ENCODE results near the gene DRD3. TPM values are rescaled to one million over a fixed set of nuclear protein-coding genes. Genes with fewer than 3 reads are reported as not detected.
A peak's percentile ranks its signal among the peaks of the same experiment; 100 is the strongest.

Gene DRD3
- total and polyA plus RNA-seq, 2 experiments from 2014 or later: 0.21 to 0.65 TPM

GRCh38 chr3:114151091-114151490 is 27.8 kb downstream of the DRD3 start (continued):
- TF ChIP-seq REST (IDR thresholded peaks at IDR 0.05; ENCODE audit: unreplicated experiment): no peak
- TF ChIP-seq CTCF (conservative IDR thresholded peaks at IDR 0.05; ENCODE audit: low read depth in 2 of 2): no peak
- no peak for TF ChIP-seq ZNF331 (CRISPR knock-in tag; IDR thresholded peaks at IDR 0.05; ENCODE audit: low read depth)
- no peak for TF ChIP-seq STAT1 (IDR thresholded peaks at IDR 0.05; ENCODE audit: unreplicated experiment)
- TF ChIP-seq, protein P1, sequence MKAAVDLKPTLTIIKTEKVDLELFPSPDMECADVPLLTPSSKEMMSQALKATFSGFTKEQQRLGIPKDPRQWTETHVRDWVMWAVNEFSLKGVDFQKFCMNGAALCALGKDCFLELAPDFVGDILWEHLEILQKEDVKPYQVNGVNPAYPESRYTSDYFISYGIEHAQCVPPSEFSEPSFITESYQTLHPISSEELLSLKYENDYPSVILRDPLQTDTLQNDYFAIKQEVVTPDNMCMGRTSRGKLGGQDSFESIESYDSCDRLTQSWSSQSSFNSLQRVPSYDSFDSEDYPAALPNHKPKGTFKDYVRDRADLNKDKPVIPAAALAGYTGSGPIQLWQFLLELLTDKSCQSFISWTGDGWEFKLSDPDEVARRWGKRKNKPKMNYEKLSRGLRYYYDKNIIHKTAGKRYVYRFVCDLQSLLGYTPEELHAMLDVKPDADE (IDR thresholded peaks at IDR 0.05): no peak
- TF ChIP-seq EZH2 (IDR thresholded peaks at IDR 0.05; ENCODE audit: low read depth, unreplicated experiment): no peak
- TF ChIP-seq NANOG (IDR thresholded peaks at IDR 0.05; ENCODE audit: borderline replicate concordance): no peak
- no peak for TF ChIP-seq ZNF114 (CRISPR knock-in tag; IDR thresholded peaks at IDR 0.05)
- TF ChIP-seq POLR2AphosphoS5 (IDR thresholded peaks at IDR 0.05; ENCODE audit: low read depth): no peak
- no peak for TF ChIP-seq EZH2phosphoT487 (IDR thresholded peaks at IDR 0.05; ENCODE audit: unreplicated experiment)
- TF ChIP-seq CREB1 (CRISPR knock-in tag; IDR thresholded peaks at IDR 0.05; ENCODE audit: low read depth): no peak

GRCh38 chr3:114147251-114147650 is 31.6 kb downstream of the DRD3 start:
- H4K20me1 ChIP-seq (replicated peaks; ENCODE audit: insufficient read depth): no peaks in the 10 kb centered on the region
- H3K79me2 ChIP-seq (replicated peaks; ENCODE audit: insufficient read depth): no peaks in the 10 kb centered on the region
- H3K4me3 ChIP-seq: no peak overlapping the region
- no peaks in the 10 kb centered on the region for H3F3A ChIP-seq (replicated peaks; ENCODE audit: low read depth)
- no peaks in the 10 kb centered on the region; the same call in 1 of the 2 replicates for H3K9me2 ChIP-seq (ENCODE audit: insufficient read depth)
- H3K27me3 ChIP-seq (ENCODE audit: insufficient read depth): no peaks in the 10 kb centered on the region
- no peak overlapping the region for H2AFZ ChIP-seq
- H3K4me1 Mint-ChIP-seq: peaks cover 22% of the 10 kb centered on the region
- no peak overlapping the region for H3K27ac ChIP-seq (ENCODE audit: low read depth)
- TF ChIP-seq EZH2 (IDR thresholded peaks at IDR 0.05; ENCODE audit: low read depth, unreplicated experiment): no peak
- TF ChIP-seq CREB1 (CRISPR knock-in tag; IDR thresholded peaks at IDR 0.05; ENCODE audit: low read depth): no peak
- no peak for TF ChIP-seq REST (IDR thresholded peaks at IDR 0.05; ENCODE audit: unreplicated experiment)
- TF ChIP-seq STAT1 (IDR thresholded peaks at IDR 0.05; ENCODE audit: unreplicated experiment): no peak
- peak; percentile 38 to 61 for TF ChIP-seq CTCF (conservative IDR thresholded peaks at IDR 0.05; ENCODE audit: low read depth in 2 of 2)
- H3K36me3 Mint-ChIP-seq (ENCODE audit: low read depth): no peaks in the 10 kb centered on the region
- peaks cover 16% of the 10 kb centered on the region for H3K4me1 ChIP-seq (ENCODE audit: insufficient read depth)
- H3K36me3 ChIP-seq (ENCODE audit: insufficient read depth): no peaks in the 10 kb centered on the region
- H3K9me3 Mint-ChIP-seq: no peaks in the 10 kb centered on the region; the same call in 2 of the 3 replicates
- H3K27me3 Mint-ChIP-seq (ENCODE audit: insufficient read depth, low read depth, poor library complexity): no peaks in the 10 kb centered on the region
- DNase-seq (ENCODE audit: low spot score) (peak; percentile 49), ATAC-seq (peak; percentile 84)
- no peak overlapping the region for H3K27ac Mint-ChIP-seq
- H3K4me3 Mint-ChIP-seq: no peak overlapping the region
- H3K4me2 ChIP-seq: no peak overlapping the region
